Adrenal gland (tissue), 5 donors: Measurements from ENCODE around the gene BCAS4.

Experiments used
- CTCF ChIP-seq, 6 experiments: fragments of 450-650 bp in 4 of 6; fragments of 200-600 bp in 2 of 6; sonication (generic) in 1 of 6; IDR thresholded peaks; 1 replicate in 5 of 6; 2 replicates in 1 of 6; pipeline versions ENCODE4 v1.5.1 to v1.8.0; 2016 to 2021; ENCODE audit warnings: antibody characterized with exemption in 6 of 6, mild to moderate bottlenecking in 2 of 6, moderate library complexity in 1 of 6
- POLR2A ChIP-seq, 2 donors: fragments of 450-650 bp; IDR thresholded peaks; one replicate each; pipeline ENCODE4 v1.6.1; 2017; ENCODE audit warnings: antibody characterized with exemption in 2 of 2, mild to moderate bottlenecking in 2 of 2, moderate library complexity in 1 of 2
- donor health status: DM: no; HTN: no; CAD: no.

GRCh38 chr20:50855498-50856474 lies 60.9 kb downstream of the BCAS4 start:
- TF ChIP-seq CTCF (IDR thresholded peaks at IDR 0.05) (no peak), POLR2A (IDR thresholded peaks at IDR 0.05) (no peak)
